GM19023 (cell line): ENCODE measurements around the gene APOA1.
"Not testable (repeated sequence)": the region's sequence is repeated elsewhere in the genome, so short reads cannot be mapped to it uniquely, and the experiment has no call there.

Source experiments
- ATAC-seq: cut with Tn5 transposase; IDR thresholded peaks from one replicate; pipeline ENCODE4 v1.9.1; 2021; ENCODE audit warnings: mild to moderate bottlenecking, moderate library complexity; ENCODE audit not compliant: unreplicated experiment

Gene APOA1

GRCh38 chr11:116821050-116821918 lies 16.1 kb downstream of the APOA1 start:
- no peak for ATAC-seq

GRCh38 chr11:116819049-116819448 lies 18.4 kb downstream of the APOA1 start:
- no peak for ATAC-seq

GRCh38 chr11:116814502-116814901 lies 22.9 kb downstream of the APOA1 start:
- ATAC-seq = no peak

GRCh38 chr11:116813781-116814471 lies 23.5 kb downstream of the APOA1 start:
- ATAC-seq = no peak

- ATAC-seq = no peak
Measured at GRCh38 chr11:116813170-116813569, 24.3 kb downstream of the APOA1 start.

- ATAC-seq = no peak
Measured at GRCh38 chr11:116812109-116812508, 25.3 kb downstream of the APOA1 start.

GRCh38 chr11:116811194-116811593 lies 26.2 kb downstream of the APOA1 start:
- ATAC-seq = no peak

- ATAC-seq = no peak
Measured at GRCh38 chr11:116808262-116809175, 28.9 kb downstream of the APOA1 start.

- no peak for ATAC-seq
Measured at GRCh38 chr11:116807601-116808261, 29.7 kb downstream of the APOA1 start.

GRCh38 chr11:116804001-116804400 lies 33.4 kb downstream of the APOA1 start:
- no peak for ATAC-seq

GRCh38 chr11:116801662-116802061 lies 35.8 kb downstream of the APOA1 start:
- ATAC-seq = not testable (repeated sequence)

GRCh38 chr11:116800610-116801009 lies 36.8 kb downstream of the APOA1 start:
- ATAC-seq = no peak

GRCh38 chr11:116798368-116798767 lies 39.1 kb downstream of the APOA1 start:
- no peak for ATAC-seq

GRCh38 chr11:116797816-116798215 lies 39.6 kb downstream of the APOA1 start:
- ATAC-seq = no peak

- ATAC-seq = no peak
Measured at GRCh38 chr11:116796548-116796947, 40.9 kb downstream of the APOA1 start.

- no peak for ATAC-seq
Measured at GRCh38 chr11:116794851-116795250, 42.6 kb downstream of the APOA1 start.

GRCh38 chr11:116793772-116794097 lies 43.7 kb downstream of the APOA1 start:
- ATAC-seq = no peak

GRCh38 chr11:116792869-116793771 lies 44.3 kb downstream of the APOA1 start:
- no peak for ATAC-seq

GRCh38 chr11:116792144-116792868 lies 45.1 kb downstream of the APOA1 start:
- no peak for ATAC-seq
